Measurements from ENCODE around the gene NADSYN1.
"Not testable (repeated sequence)": the region's sequence is repeated elsewhere in the genome, so short reads cannot be mapped to it uniquely, and the experiment has no call there.

The NADSYN1 gene

DNA sequence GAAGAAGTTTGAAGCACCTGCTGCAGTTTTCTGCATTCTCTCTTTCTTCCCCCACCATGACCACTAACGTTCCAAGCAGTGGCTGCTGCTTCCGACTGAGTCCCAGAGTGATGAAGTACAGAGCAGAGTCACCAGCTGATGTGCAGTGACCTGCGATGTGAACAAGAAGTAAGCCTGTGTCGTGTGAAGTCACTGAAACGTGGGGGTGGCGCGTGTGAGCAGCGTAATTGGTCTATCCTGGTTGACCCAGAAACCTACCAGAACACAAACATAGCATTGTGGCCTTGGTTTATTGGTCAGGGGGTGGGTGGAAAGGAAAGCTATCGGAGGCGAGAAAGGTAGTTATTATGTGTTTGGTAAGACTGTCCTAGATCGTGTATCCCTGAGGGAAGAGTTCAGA, 77.6 kb downstream of the NADSYN1 start:
- DNase-seq, result no peak

DNA sequence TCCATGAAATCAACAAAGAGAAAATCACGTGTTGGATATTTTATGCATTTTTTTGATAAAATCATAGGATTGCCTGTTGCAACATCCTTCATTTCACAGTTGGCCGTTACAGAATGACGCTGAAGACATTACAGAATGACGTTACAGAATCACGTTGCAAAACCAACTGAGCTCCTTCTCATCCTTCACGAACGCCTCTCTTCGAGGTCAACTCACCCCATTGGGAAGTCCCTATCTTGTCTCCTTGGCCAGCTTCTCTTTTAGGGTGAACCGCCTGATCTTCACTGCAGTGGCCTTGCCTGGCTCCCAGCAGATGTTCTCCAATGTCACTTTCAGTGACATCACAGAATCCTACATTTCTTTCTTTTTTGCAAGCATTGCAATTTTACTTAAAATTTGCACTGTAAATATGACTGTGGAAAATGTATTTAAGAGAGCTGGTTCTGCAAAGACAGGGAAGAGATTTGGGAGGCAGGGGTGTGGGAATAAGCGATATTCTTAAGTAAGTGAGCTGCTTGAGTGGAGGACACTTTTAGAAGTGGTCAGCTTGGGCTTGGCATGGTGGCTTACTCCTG, 79.1 kb downstream of the NADSYN1 start:
- no peak for DNase-seq

DNA sequence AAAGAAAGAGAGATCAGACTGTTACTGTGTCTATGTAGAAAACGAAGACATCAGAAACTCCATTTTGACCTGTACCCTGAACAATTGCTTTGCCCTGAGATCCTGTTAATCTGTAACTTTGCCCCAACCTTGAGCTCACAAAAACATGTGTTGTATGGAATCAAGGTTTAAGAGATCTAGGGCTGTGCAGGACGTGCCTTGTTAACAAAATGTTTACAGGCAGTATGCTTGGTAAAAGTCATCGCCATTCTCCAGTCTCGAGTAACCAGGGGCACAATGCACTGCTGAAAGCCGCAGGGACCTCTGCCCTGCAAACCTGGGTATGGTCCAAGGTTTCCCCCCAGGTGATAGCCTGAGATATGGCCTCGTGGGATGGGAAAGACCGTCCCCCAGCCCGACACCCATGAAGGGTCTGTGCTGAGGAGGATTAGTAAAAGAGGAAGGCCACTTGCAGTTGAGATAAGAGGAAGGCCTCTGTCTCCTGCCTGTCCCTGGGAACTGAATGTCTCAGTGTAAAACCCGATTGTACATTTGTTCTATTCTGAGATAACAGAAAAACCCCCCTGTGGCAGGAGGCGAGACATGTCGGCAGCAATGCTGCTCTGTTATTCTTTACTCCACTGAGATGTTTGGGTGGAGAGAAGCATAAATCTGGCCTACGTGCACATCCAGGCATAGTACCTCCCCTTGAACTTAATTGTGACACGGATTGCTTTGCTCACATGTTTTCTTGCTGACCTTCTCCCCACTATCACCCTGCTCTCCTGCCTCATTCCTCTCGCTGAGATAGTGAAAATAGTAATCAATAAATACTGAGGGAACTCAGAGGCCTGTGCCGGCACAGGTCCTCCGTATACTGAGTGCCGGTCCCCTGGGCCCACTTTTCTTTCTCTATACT, 82.0 kb downstream of the NADSYN1 start:
- DNase-seq, result not testable (repeated sequence)

DNA sequence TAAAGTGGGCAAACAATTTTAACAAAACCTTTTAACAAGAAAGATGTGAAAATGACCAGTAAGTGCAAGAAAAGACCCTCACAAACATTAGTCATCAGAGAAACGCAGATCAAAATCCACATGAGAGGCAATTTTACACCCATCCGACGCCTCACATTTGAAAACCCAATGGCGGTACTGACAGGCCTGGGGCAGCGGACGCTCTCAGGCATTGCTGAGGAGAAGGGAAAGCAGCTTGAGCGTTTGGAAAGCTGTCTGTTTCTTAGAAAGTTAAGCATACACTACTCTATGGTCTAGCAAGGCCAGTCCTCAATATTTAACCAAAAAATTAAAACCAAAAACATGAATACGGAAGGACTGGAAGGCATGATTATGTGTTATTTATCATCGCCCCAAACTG, 82.8 kb downstream of the NADSYN1 start:
- DNase-seq, result no peak

- no peak for DNase-seq
Measured at GRCh38 chr11:71537537-71537936, 84.5 kb downstream of the NADSYN1 start.

DNA sequence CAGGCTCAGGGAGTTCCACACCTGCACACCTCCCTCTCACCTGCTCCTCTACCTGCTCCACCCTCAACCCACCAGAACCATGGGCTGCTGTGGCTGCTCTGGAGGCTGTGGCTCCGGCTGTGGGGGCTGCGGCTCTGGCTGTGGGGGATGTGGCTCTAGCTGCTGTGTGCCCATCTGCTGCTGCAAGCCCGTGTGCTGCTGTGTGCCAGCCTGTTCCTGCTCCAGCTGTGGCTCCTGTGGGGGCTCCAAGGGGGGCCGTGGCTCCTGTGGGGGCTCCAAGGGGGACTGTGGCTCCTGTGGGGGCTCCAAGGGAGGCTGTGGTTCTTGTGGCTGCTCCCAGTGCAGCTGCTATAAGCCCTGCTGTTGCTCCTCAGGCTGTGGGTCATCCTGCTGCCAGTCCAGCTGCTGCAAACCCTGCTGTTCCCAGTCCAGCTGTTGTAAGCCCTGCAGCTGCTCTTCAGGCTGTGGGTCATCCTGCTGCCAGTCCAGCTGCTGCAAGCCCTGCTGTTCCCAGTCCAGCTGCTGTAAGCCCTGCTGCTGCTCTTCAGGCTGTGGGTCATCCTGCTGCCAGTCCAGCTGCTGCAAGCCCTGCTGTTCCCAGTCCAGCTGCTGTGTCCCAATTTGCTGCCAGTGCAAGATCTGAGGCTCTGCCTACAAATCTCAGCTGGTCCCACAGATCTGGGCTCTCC, 85.1 kb downstream of the NADSYN1 start, which contains the start of gene KRTAP5-8:
TSS of gene KRTAP5-8 (plus strand) at position 49 of the 689 bp plus-strand sequence. CDS start at position 80, 31 bp downstream.
- not testable (repeated sequence) for DNase-seq

DNA sequence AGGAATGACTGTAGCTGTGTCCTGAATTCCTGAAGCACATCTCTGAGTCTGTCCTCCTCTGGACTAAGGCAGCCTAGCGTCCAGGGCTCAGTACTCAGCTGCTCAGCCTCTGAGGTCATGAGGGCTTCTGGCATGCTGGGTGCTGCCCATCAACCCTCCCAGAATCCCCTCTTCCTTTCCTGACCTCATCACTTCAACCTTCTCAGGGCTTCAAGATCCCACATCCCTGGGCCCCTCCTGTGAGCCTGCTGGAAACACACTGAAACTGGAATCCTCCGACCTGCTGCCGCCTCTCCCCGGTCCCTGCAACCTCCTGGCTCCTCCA, 85.6 kb downstream of the NADSYN1 start:
- DNase-seq, result no peak

GRCh38 chr11:71539017-71539416, 86.0 kb downstream of the NADSYN1 start:
- no peak for DNase-seq

- not testable (repeated sequence) for DNase-seq
Measured at GRCh38 chr11:71539971-71540370, 87.0 kb downstream of the NADSYN1 start.

DNA sequence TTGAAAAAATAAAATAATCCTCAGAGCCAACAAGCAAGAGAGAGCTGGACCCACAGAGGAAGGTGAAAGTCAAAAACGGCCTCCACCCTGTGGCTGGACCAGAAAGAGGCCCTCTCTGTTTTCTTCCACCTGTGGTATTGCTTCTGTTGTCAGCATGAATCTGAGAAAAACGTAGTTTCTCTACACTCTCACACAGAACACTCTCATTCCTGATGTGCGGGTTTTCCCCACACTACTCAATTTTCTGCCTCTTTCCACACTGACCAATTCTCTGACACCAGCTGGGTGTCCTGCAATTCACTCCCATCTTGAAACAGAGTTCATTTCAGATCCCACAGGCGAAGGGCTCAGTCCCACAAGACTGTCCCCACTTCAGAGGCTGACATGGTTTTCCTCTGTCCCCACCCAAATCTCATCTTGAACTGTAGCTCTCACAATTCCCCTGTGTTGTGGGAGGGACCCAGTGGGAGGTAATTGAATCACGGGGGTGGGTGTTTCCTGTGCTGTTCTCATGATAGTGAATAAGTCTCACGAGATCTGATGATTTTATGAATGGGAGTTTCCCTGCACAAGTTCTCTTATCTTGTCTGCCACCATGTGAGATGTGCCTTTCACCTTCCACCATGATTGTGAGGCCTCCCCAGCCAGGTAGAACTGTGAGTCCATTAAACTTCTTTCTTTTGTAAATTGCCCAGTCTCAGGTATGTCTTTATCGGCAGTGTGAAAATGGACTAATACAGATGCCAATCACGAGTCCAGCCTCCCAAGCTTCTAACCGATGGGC, 87.7 kb downstream of the NADSYN1 start:
- DNase-seq, result not testable (repeated sequence)

GRCh38 chr11:71542382-71542781, 89.4 kb downstream of the NADSYN1 start:
- DNase-seq, result no peak

GRCh38 chr11:71542879-71543777, 90.1 kb downstream of the NADSYN1 start:
- DNase-seq, result no peak

GRCh38 chr11:71543866-71544265, 90.9 kb downstream of the NADSYN1 start:
- DNase-seq, result peak; percentile 26

DNA sequence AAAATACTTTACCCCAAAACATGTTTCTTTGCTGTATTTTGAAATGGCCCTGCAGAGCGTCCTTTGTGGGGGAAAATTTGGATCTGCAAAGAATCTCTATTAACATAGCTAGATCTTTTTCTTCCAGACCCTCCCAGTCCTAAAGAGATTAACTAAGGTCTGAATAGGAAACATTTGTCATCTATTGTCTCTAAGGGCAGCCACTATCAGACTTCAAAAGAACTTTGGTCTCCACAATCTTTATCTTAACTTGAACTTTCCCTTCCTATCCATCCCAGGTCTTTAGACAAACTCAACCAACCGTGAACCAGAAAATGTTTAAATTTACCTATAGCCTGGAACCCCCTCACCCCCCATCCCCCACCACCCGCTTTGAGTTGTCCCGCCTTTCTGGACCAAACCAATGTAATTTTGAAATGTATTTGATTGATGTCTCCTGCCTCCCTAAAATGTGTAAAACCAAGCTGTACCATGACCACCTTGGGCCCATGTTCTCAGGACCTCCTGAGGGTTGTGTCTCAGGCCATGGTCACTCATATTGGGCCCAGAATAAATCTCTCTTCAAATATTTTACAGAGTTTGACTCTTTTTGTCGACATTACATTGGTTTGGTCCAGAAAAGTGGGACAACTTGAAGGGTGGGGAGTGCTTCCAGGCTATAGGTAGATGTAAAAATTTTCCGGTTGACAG, 91.7 kb downstream of the NADSYN1 start:
- DNase-seq, result no peak

- no peak for DNase-seq
Measured at GRCh38 chr11:71545405-71545966, 92.5 kb downstream of the NADSYN1 start.

DNA sequence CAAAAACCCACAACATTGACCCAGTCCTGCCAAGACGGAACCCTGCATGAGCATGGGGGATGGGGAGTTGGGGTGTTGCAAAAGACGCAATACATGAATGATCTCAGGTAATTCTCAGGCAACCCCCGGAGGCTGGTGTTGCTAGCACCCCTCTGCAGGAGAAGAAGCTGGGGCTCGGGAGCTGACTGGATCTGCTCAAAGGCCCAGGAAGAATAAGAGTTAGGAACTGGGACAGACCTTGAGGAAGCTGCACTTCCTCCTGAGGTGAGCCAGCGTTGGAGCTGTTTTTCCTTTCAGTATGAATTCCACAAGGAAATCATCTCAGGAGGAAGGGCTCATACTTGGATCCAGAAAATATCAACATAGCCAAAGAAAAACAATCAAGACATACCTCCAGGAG, 95.1 kb downstream of the NADSYN1 start, which contains the start of gene KRTAP5-9:
TSS of gene KRTAP5-9 (plus strand) at position 301 of the 400 bp plus-strand sequence. CDS start 238 bp downstream, outside the sequence.
- no peak for DNase-seq

DNA sequence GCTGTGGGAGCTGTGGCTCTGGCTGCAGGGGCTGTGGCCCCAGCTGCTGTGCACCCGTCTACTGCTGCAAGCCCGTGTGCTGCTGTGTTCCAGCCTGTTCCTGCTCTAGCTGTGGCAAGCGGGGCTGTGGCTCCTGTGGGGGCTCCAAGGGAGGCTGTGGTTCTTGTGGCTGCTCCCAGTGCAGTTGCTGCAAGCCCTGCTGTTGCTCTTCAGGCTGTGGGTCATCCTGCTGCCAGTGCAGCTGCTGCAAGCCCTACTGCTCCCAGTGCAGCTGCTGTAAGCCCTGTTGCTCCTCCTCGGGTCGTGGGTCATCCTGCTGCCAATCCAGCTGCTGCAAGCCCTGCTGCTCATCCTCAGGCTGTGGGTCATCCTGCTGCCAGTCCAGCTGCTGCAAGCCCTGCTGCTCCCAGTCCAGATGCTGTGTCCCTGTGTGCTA, 95.7 kb downstream of the NADSYN1 start:
- DNase-seq, result no peak
